UCSD-AML1 (cell line): ENCODE results near the gene ZNF239.
"Not testable (repeated sequence)": the region's sequence is repeated elsewhere in the genome, so short reads cannot be mapped to it uniquely, and the experiment has no call there.

Source experiments
- DNase-seq: peaks from one replicate; lab custom pipeline; 2025; ENCODE audit not compliant: unreplicated experiment; lab: John Stamatoyannopoulos, UW

The ZNF239 gene

DNA sequence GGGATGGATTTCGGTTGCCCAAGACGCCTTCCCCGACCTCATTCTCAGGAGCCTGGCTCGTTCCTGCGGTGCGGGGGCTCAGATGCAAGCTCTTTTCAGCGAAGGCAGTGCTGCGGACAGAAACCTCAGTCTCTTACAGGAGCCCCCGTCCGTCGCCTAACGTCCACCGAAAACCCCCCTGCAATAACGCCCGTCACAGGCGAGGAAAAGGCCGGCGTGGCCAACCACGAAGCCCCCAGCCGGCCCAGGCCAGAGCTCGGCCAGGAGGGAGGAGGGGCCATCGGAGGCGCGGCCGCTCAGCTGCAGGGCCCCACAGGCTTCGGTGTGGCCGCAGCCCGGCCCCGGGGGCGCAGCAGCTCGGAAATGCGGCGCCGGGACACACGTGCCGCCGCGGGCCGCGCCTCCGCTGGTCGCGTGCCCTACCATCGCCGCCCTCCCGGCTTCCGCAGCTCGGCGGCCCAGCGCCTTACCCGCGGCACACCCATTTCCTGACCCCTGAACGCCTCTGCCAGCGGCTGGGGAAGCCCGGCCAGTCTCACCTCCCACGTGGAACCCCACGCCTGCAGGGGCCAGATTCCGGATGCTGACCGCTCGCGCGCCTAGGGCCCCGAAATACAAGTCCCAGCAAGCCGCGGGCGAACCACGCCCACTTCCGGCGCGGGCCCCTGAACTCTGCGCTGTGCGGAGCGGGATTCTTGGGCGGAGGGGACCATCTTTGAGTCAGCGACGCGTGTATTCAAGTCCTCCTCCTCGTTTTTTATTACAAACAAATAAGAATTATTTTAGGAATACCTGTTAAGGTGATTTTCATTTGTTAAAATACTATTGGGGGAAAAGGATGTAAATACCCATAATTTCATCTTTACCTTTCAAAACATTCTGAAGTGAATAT is at the start of gene ZNF239:
Gene ZNF239, minus strand, starts transcription at position 616 of the 892 bp plus-strand sequence. CDS start 16,537 bp downstream, outside the sequence.
- DNase-seq = no peak

- DNase-seq = no peak
Observed at GRCh38 chr10:43623351-43623750, 48.9 kb upstream of the ZNF239 start.

DNA sequence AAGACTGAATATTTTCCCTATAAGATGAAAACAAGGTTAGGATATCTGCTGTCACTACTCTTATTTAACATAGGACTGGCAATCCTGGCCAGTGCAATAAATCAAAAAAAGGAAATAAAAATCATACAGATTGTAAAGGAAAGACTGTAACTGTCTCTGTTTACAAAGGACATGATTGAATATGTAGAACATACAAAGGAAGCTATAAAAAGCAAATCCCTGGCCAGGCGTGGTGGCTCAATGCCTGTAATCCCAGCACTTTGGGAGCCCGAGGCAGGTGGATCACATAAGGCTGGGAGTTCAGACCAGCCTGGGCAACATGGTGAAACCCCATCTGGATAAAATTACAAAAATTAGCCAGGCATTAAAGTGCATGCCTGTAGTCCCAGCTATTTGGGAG is 47.6 kb upstream of the ZNF239 start:
- no peak for DNase-seq

DNA sequence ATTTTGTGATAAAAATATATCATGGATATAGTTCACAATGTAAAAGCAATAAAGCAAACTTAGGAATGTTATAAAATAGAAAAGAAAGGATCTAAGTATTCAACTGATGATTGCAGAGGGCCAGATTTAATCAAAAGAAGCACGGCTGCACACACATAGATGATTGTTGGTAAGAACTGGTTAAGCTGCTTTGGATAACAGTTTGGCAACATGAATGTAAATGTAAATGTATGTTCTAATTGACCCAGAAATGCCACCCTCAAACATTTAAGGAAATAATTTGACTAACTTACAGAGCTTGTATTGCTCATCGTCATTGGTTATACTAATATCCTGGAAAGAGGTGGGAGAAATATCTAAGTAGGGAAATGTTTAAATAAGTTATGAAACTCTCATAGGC is 45.0 kb upstream of the ZNF239 start:
- DNase-seq = no peak

DNA sequence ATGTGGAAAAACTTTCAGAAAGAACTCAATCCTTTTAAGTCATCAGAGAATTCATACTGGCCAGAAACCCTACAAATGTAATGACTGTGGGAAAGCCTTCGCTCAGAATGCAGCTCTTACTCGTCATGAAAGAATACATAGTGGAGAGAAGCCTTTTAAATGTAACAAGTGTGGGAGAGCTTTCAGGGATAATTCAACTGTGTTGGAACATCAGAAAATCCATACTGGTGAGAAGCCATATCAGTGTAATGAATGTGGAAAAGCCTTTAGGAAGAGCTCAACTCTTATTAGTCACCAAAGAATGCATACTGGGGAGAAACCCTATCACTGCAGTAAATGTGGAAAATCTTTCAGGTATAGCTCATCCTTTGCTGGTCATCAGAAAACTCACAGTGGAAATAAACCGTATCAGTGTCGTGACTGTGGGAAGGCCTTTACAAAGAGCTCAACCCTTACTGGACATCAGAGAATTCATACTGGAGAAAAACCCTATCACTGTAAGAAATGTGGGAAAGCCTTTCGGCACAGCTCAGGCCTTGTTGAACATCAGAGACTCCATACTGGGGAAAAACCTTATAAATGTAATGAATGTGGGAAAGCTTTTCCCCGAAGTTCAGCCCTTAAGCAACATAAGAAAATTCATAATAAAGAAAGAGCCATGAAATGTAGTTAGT is 42.4 kb upstream of the ZNF239 start:
- no peak for DNase-seq

DNA sequence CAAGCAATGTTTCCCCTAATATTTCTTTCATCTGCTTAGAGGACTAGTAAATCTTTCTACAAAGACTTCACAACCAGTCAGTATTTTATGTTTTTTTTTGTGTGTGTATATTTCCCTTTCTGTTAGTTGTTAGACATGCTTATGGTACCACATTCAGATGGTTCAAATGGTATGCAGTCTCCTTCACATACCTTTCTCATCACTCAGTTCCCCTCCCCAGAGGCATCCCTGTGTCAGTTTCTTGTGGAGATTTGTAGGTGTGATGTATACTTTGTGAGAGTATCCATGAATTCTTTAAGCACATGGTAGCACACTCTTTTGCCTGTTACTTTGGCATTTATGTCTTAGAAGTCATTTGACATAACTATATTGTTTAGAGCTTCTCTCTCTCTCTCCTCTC is 36.2 kb upstream of the ZNF239 start:
- no peak for DNase-seq

GRCh38 chr10:43607199-43607573 is 32.8 kb upstream of the ZNF239 start:
- no peak for DNase-seq

- peak; percentile 40 for DNase-seq
Observed at GRCh38 chr10:43606323-43607198, 32.1 kb upstream of the ZNF239 start, which contains the start of gene ZNF485. ZNF485 (plus strand) TSS chr10:43606438; CDS start chr10:43607051, 613 bp downstream.

DNA sequence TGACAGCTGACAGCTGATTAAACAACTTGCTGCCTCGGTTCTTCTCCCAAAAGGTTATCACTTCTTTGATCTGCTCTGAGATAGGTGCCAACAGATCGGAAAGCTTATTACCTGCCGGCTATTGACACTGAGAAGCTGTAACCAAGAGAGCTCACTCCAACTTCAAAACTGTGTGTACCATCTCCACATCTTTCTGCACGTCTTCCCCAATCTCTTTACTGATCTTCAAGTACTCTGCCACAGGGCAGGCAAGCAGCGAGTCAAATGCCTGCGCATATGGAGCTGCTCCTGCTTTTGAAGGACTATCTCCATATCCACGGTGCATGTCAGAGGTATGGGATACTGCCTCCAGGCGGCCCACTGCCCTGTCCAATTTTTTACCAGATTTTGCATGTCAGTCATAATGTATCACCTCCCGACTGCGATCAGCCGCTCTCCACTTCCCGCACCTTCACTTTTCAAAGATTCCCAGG is 31.5 kb upstream of the ZNF239 start:
- DNase-seq = no peak

- DNase-seq = not testable (repeated sequence)
Observed at GRCh38 chr10:43601576-43601975, 27.2 kb upstream of the ZNF239 start.

DNA sequence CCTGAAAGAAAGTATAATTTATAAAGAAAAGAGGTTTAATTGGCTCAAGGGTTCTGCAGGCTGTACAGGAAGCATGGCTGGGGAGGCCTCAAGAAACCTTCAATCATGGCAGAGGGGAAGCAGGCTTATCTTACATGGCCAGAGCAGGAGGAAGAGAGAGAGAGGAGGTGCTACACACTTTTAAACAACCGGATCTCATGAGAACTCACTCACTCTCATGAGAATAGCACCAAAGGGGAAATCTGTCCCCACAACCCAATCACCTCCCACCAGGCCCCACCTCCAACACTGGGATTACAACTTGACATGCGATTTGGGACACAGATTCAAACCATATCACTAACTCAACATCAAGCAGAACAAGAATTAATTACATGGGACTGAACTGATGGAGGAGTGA is 24.9 kb upstream of the ZNF239 start:
- peak; percentile 33 for DNase-seq

- no peak for DNase-seq
Observed at GRCh38 chr10:43598446-43598845, 24.0 kb upstream of the ZNF239 start.

DNA sequence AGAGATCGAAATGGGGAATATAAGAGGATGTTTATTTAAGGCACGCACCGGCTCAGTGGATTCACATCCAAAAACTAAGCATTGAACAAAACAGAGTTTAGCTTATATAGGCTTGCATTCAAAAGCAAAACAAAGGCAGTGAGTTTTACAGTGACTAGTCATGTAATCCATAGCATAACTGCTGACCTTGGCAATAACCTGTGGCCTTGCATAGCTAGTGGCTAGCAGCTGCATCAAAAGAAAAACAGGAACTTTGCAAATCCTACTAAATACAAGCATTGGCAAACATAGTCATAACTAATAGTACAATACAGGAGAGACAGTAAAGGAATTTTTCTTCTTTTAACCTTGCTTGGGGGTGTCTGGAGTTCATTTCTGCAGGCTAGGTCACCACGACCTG is 22.1 kb upstream of the ZNF239 start:
- DNase-seq = no peak

GRCh38 chr10:43595739-43596298 is 21.4 kb upstream of the ZNF239 start:
- DNase-seq = peak; percentile 40

DNA sequence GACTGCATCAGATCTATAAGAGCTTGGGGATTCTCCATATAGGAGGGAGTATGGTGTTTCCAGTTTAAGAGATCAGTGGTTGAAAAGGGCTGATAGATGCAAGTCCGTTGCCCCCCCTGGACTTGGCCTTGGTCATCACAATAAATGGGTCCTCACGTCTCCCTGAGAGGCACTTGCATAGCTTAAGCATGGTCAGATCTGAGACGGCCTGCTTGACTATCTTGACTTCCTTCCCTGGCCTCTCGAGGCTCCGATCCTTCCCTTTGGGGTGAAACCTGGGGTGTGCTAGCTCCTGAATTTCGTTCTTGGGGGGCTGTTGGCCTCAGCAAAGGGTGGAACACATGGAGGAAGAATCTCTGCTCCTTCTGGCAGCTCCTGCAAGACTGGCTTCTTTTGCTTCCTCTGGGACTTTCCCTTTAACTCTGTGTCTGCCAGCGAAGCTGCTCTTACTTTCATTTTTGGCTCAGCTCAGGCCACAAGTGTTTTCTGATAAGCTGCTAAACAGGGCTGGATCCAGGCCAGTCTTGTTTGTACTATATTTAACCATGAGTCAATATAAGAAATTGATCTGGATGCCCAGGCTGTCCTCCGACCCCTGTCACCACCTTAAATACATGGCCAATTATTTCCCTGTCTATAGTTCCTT is 20.7 kb upstream of the ZNF239 start:
- peak; percentile 25 for DNase-seq

GRCh38 chr10:43591303-43591904 is 17.0 kb upstream of the ZNF239 start:
- DNase-seq = no peak

DNA sequence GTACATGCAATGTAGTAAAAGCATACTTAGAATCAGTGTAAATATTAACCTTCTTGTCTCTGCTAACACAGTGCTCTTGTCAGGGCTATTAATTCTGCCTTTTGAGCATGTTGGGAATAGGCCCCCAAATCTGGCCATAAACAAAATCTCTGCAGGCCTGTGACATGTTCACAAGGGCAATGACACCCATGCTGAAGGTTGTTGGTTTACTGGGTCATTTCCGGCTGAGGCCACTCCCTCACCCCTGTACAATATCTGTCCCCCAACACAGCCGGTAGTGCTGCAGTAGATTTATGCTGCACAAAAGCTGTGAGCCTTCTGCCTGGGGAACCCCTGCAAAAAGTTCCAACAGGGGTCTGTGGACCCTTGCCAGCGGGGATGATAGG is 12.3 kb upstream of the ZNF239 start:
- not testable (repeated sequence) for DNase-seq

GRCh38 chr10:43585981-43586729 is 11.7 kb upstream of the ZNF239 start:
- no peak for DNase-seq

GRCh38 chr10:43585046-43585445 is 10.6 kb upstream of the ZNF239 start:
- no peak for DNase-seq
